GM12878 (cell line): ENCODE results near the gene GFRA4. TPM values are rescaled to one million over a fixed set of nuclear protein-coding genes. Genes with fewer than 3 reads are reported as not detected.

Experiments used
- BCL11A ChIP-seq: IDR thresholded peaks from 2 replicates; pipeline ENCODE4 v1.6.1; 2011; ENCODE audit warnings: low read depth, low read length
- CHD1 ChIP-seq: IDR thresholded peaks from 2 replicates; pipeline ENCODE4 v1.6.1; 2012; ENCODE audit warnings: low read depth, low read length, improper control_type of control experiment
- DPF2 ChIP-seq: fragments of 450-650 bp; IDR thresholded peaks from 2 replicates; pipeline ENCODE4 v1.6.1; 2017; ENCODE audit warnings: mild to moderate bottlenecking
- IKZF1 ChIP-seq: fragments of 450-650 bp; conservative IDR thresholded peaks from 2 replicates; pipeline ENCODE4 v1.6.1; 2017; ENCODE audit warnings: antibody characterized with exemption, mild to moderate bottlenecking
- JUNB ChIP-seq: IDR thresholded peaks from 2 replicates; pipeline ENCODE4 v1.6.1; 2016; ENCODE audit warnings: antibody characterized with exemption, mild to moderate bottlenecking
- JUND ChIP-seq: IDR thresholded peaks from 2 replicates; pipeline ENCODE4 v1.6.1; 2012; ENCODE audit warnings: low read depth, mild to moderate bottlenecking, low read length, improper control_type of control experiment, moderate library complexity
- MTA2 ChIP-seq: fragments of 450-650 bp; IDR thresholded peaks from 2 replicates; pipeline ENCODE4 v1.6.1; 2016; ENCODE audit warnings: low read depth, mild to moderate bottlenecking, moderate library complexity
- NR2C2 ChIP-seq: IDR thresholded peaks from 2 replicates; pipeline ENCODE4 v1.6.1; 2011; ENCODE audit warnings: borderline replicate concordance, low read depth; ENCODE audit not compliant: control insufficient read depth, insufficient read length
- NR2F1 ChIP-seq: fragments of 450-650 bp; conservative IDR thresholded peaks from 2 replicates; pipeline ENCODE4 v1.6.1; 2017; ENCODE audit warnings: mild to moderate bottlenecking
- POU2F2 ChIP-seq: IDR thresholded peaks from 3 replicates; pipeline ENCODE4 v1.6.1; 2011; ENCODE audit warnings: low read depth, mild to moderate bottlenecking, low read length, borderline replicate concordance
- SIX5 ChIP-seq: IDR thresholded peaks from 2 replicates; pipeline ENCODE4 v1.6.1; 2011; ENCODE audit warnings: mild to moderate bottlenecking, low read depth, low read length, moderate library complexity; ENCODE audit not compliant: severe bottlenecking
- SRF ChIP-seq, 2 experiments: IDR thresholded peaks; 2 replicates each; pipeline ENCODE4 v1.6.1; 2011; ENCODE audit warnings: low read depth in 2 of 2, low read length in 2 of 2, mild to moderate bottlenecking in 1 of 2, moderate library complexity in 1 of 2
- polyA plus RNA-seq, 11 experiments: library from polyadenylated mRNA; depleted of rRNA in 4 of 11; unstranded in 6 of 11; stranded (reverse) in 5 of 11; fragments of >200 nt; fragmentation: Nextera tagmentation in 4 of 11; fragmentation: Illumina TruSeq in 1 of 11; extraction: Ambion mirVana in 4 of 11; extraction: Trizol in 1 of 11; gene quantifications; 1 replicate in 1 of 11; 2 replicates in 10 of 11; pipeline versions ENCODE4 v1.2.1 to v1.2.3, GENCODE V29; 2011 to 2016; ENCODE audit warnings: inconsistent platforms in 2 of 11, missing spikeins in 2 of 11, low read depth in 1 of 11
- total RNA-seq, 4 experiments: library from RNA; depleted of rRNA in 3 of 4; stranded (reverse); fragments of >200 nt in 3 of 4; fragmentation: Illumina TruSeq in 1 of 4; extraction: Trizol in 1 of 4; gene quantifications; 2 replicates each; pipeline versions ENCODE4 v1.2.1 to v1.2.3, GENCODE V29; 2013 to 2021
- TF ChIP-seq, protein P1 (sequence below): fragments of 450-650 bp; IDR thresholded peaks from 2 replicates; pipeline ENCODE4 v1.6.1; 2018; ENCODE audit warnings: mild to moderate bottlenecking, low read depth, moderate library complexity; ENCODE audit not compliant: partially characterized antibody
- TF ChIP-seq, protein P2 (sequence below): IDR thresholded peaks from 2 replicates; pipeline ENCODE4 v1.6.1; 2011; ENCODE audit warnings: borderline replicate concordance, low read depth, mild to moderate bottlenecking, moderate library complexity, mixed read lengths, low read length; ENCODE audit not compliant: insufficient read depth; ENCODE audit errors: extremely low read length
- TF ChIP-seq, protein P3 (sequence below): IDR thresholded peaks from 2 replicates; pipeline ENCODE4 v1.6.1; 2012; ENCODE audit warnings: low read length, inconsistent platforms
- TF ChIP-seq, protein P4 (sequence below): IDR thresholded peaks from 2 replicates; pipeline ENCODE4 v1.6.1; 2011; ENCODE audit warnings: borderline replicate concordance, low read depth, mild to moderate bottlenecking, moderate library complexity, low read length; ENCODE audit not compliant: insufficient read depth, poor library complexity, severe bottlenecking

GFRA4 gene
- total and polyA plus RNA-seq, 10 of the 15 experiments (the other 5 are each of a cell fraction or from before 2014, with no cell fraction given) = 0.04 TPM; not detected in 9

DNA sequence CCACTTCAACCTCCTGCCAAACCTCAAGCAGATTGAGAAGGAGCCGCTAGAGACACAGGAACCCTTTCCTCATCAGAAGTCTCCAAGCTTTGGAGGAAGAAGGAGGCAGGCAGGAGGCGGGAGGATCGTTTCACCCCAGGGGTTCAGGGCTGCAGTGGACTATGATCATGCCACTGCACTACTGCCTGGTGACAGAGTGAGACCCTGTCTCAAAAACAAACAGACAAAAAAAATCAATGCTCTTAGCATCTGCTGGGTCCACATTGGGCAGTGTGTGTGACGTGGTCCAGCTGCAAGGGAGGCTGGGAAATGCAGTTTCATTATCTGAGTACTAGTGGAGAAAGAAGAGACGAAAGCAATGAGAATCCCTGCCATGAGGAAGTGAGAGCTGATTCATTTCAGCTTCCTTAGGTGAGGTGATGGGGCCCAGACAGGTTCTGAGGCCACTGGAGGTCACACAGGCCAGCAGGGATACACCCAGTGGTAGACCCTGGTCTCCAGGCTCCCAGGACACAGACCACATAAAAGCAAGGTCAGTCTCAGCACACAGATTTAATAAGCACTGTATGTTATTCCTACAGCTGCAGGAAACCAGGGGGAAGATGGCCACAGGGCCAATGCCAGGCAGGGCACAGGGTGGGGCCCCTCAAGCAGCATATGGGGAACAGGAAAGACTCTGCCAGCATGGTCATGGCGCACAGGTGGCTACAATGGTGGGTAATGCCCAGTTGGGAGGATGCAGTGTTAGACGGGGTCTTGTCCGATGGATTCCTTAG, 4.3 kb downstream of the GFRA4 start (continued):
- TF ChIP-seq MTA2 (peak; percentile 68), BCL11A (peak; percentile 83), IKZF1 (peak; percentile 85), POU2F2 (peak; percentile 66; the same call in 1 of the 3 replicates), DPF2 (peak; percentile 88), JUNB (peak; percentile 93), NR2F1 (peak; percentile 99), NR2C2 (no peak), JUND (peak; percentile 76), SRF (IDR thresholded peaks at IDR 0.05; ENCODE audit: low read depth in 2 of 2, low read length in 2 of 2) (0 out of 4 replicates have a peak, but pooled peaks of 1 of the 2 experiments have one; percentile 46), SIX5 (peak; percentile 82), CHD1 (no peak)
- TF ChIP-seq, protein P1, sequence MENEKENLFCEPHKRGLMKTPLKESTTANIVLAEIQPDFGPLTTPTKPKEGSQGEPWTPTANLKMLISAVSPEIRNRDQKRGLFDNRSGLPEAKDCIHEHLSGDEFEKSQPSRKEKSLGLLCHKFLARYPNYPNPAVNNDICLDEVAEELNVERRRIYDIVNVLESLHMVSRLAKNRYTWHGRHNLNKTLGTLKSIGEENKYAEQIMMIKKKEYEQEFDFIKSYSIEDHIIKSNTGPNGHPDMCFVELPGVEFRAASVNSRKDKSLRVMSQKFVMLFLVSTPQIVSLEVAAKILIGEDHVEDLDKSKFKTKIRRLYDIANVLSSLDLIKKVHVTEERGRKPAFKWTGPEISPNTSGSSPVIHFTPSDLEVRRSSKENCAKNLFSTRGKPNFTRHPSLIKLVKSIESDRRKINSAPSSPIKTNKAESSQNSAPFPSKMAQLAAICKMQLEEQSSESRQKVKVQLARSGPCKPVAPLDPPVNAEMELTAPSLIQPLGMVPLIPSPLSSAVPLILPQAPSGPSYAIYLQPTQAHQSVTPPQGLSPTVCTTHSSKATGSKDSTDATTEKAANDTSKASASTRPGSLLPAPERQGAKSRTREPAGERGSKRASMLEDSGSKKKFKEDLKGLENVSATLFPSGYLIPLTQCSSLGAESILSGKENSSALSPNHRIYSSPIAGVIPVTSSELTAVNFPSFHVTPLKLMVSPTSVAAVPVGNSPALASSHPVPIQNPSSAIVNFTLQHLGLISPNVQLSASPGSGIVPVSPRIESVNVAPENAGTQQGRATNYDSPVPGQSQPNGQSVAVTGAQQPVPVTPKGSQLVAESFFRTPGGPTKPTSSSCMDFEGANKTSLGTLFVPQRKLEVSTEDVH = no peak
- TF ChIP-seq, protein P2, sequence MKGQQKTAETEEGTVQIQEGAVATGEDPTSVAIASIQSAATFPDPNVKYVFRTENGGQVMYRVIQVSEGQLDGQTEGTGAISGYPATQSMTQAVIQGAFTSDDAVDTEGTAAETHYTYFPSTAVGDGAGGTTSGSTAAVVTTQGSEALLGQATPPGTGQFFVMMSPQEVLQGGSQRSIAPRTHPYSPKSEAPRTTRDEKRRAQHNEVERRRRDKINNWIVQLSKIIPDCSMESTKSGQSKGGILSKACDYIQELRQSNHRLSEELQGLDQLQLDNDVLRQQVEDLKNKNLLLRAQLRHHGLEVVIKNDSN = no peak
- TF ChIP-seq, protein P3, sequence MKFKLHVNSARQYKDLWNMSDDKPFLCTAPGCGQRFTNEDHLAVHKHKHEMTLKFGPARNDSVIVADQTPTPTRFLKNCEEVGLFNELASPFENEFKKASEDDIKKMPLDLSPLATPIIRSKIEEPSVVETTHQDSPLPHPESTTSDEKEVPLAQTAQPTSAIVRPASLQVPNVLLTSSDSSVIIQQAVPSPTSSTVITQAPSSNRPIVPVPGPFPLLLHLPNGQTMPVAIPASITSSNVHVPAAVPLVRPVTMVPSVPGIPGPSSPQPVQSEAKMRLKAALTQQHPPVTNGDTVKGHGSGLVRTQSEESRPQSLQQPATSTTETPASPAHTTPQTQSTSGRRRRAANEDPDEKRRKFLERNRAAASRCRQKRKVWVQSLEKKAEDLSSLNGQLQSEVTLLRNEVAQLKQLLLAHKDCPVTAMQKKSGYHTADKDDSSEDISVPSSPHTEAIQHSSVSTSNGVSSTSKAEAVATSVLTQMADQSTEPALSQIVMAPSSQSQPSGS = peak; percentile 74
- TF ChIP-seq, protein P4, sequence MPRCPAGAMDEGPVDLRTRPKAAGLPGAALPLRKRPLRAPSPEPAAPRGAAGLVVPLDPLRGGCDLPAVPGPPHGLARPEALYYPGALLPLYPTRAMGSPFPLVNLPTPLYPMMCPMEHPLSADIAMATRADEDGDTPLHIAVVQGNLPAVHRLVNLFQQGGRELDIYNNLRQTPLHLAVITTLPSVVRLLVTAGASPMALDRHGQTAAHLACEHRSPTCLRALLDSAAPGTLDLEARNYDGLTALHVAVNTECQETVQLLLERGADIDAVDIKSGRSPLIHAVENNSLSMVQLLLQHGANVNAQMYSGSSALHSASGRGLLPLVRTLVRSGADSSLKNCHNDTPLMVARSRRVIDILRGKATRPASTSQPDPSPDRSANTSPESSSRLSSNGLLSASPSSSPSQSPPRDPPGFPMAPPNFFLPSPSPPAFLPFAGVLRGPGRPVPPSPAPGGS = peak; percentile 39
